HG02884 (cell line): ENCODE results near the gene CMSS1.

Experiments used
- ATAC-seq: cut with Tn5 transposase; IDR thresholded peaks from one replicate; pipeline ENCODE4 v1.9.1; 2021; ENCODE audit warnings: mild to moderate bottlenecking, moderate library complexity; ENCODE audit not compliant: unreplicated experiment

Gene CMSS1

GRCh38 chr3:99954914-99955644 lies 137.4 kb downstream of the CMSS1 start:
- no peak for ATAC-seq

GRCh38 chr3:99955773-99956562 lies 138.3 kb downstream of the CMSS1 start:
- ATAC-seq = no peak

- ATAC-seq = no peak
Measured at GRCh38 chr3:99957151-99957796, 139.6 kb downstream of the CMSS1 start.

GRCh38 chr3:99958222-99958912 lies 140.7 kb downstream of the CMSS1 start:
- no peak for ATAC-seq

GRCh38 chr3:99960123-99960878 lies 142.6 kb downstream of the CMSS1 start:
- no peak for ATAC-seq

- ATAC-seq = no peak
Measured at GRCh38 chr3:99960941-99961340, 143.3 kb downstream of the CMSS1 start.

GRCh38 chr3:99961756-99962515 lies 144.3 kb downstream of the CMSS1 start:
- no peak for ATAC-seq

- ATAC-seq = no peak
Measured at GRCh38 chr3:99962703-99963102, 145.0 kb downstream of the CMSS1 start.

- ATAC-seq = no peak
Measured at GRCh38 chr3:99965077-99965476, 147.4 kb downstream of the CMSS1 start.

GRCh38 chr3:99965681-99966408 lies 148.2 kb downstream of the CMSS1 start:
- no peak for ATAC-seq

GRCh38 chr3:99966662-99967416 lies 149.2 kb downstream of the CMSS1 start:
- no peak for ATAC-seq

GRCh38 chr3:99967796-99968195 lies 150.1 kb downstream of the CMSS1 start:
- ATAC-seq = no peak

- no peak for ATAC-seq
Measured at GRCh38 chr3:99969136-99969535, 151.5 kb downstream of the CMSS1 start.

- peak; percentile 97 for ATAC-seq
Measured at GRCh38 chr3:99970198-99970597, 152.5 kb downstream of the CMSS1 start.

- no peak for ATAC-seq
Measured at GRCh38 chr3:99971761-99972160, 154.1 kb downstream of the CMSS1 start.

- ATAC-seq = no peak
Measured at GRCh38 chr3:99972380-99973104, 154.9 kb downstream of the CMSS1 start.

- ATAC-seq = no peak
Measured at GRCh38 chr3:99974989-99975388, 157.3 kb downstream of the CMSS1 start.

- no peak for ATAC-seq
Measured at GRCh38 chr3:99976584-99976983, 158.9 kb downstream of the CMSS1 start.
